Measurements from ENCODE around the gene KIAA0825.

Gene KIAA0825

GRCh38 chr5:94442076-94442475 lies 176.3 kb downstream of the KIAA0825 start:
- ATAC-seq, result no peak
- Mint-ChIP-seq H3K9me3 (no peaks in the 10 kb centered on the region), H3K36me3 (peaks cover 7% of the 10 kb centered on the region), H3K4me1 (no peaks in the 10 kb centered on the region), H3K27ac (no peak overlapping the region), H3K27me3 (no peaks in the 10 kb centered on the region), H3K4me3 (no peak overlapping the region)

- Mint-ChIP-seq H3K4me3 (no peak overlapping the region), H3K27ac (no peak overlapping the region), H3K9me3 (no peaks in the 10 kb centered on the region), H3K36me3 (peaks cover 13% of the 10 kb centered on the region), H3K4me1 (no peaks in the 10 kb centered on the region), H3K27me3 (no peaks in the 10 kb centered on the region)
- no peak for ATAC-seq
Measured at GRCh38 chr5:94440015-94440414, 178.4 kb downstream of the KIAA0825 start.

DNA sequence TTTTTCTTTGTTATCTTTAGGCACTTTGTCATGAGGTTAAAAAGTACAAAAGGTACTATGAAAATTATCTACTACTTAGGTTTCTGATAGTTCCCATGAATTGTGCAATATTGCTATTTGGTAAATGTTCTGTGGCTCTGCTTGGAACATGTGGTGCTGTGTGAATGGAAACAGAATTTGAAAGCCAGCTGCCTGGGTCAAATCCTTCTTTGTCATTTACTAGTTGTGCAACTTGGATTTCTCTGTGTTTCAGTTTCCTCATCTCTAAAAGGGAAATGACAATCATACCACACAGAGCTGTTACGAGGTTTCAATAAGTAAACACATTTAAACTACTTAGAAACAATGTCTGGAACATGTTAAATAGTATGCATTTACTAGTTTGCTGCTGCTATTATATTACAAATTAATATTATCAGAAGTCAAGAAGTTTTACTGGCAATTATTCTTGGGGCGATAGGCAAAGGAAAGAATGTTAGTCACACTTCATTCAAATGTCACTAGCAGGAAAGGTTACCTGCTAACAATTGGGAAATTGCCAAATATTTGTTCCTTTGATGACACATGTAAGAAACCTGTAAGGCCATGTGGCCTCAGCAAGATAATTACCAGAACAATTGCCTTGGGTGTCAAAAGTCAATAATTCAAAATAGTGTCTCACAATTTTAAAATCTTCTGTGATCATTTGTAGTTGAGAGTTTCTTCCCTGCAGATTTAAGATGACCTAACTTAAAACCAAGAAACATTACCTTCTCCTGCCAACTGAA lies 184.8 kb downstream of the KIAA0825 start:
- peaks cover 8% of the 10 kb centered on the region for H3K9me3 Mint-ChIP-seq
- peaks cover 11% of the 10 kb centered on the region for H3K36me3 Mint-ChIP-seq
- no peaks in the 10 kb centered on the region for H3K4me1 Mint-ChIP-seq
- no peaks in the 10 kb centered on the region for H3K27me3 Mint-ChIP-seq
- H3K27ac Mint-ChIP-seq, result no peak overlapping the region
- H3K4me3 Mint-ChIP-seq, result no peak overlapping the region
- no peak for ATAC-seq

DNA sequence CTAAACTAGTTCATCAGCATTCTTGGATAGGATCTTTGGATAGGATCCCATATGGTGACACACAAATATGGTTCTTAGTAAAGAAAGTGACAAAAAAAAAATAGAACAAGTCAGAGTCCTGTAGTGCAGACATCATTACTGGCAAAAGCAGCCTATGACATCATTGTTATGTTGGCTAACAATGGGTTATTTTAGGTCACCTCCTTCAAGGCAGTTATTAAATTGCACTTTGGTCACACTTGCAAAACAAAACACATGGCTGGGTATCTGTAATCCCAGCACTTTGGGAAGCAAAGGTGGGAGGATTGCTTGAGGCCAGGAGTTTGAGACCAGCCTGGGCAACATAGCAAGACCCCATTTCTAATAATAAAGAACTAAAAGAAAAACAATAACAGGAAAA lies 185.9 kb downstream of the KIAA0825 start:
- ATAC-seq, result no peak
- Mint-ChIP-seq H3K4me3 (no peak overlapping the region), H3K27me3 (no peaks in the 10 kb centered on the region)

DNA sequence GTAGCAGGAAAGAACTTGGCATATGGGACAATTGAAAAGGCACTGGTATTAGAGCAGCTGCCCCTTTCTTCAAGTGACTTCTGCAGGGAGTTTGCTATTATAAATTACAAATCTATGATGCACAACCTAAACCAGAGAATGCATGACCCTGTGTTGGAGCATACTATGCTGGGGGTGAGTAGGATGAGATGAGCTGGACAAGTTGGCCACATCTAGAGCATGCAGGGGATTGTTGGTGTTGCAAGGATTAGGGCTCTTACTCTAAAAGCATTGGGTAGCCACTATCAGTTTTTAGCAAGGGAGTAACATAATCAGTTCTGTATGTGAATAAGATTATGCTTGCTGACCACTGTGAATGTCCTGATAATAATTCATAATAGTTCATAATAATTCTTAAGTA lies 186.7 kb downstream of the KIAA0825 start:
- Mint-ChIP-seq H3K4me1 (no peaks in the 10 kb centered on the region), H3K27me3 (no peaks in the 10 kb centered on the region), H3K9me3 (peaks cover 16% of the 10 kb centered on the region), H3K4me3 (no peak overlapping the region), H3K27ac (no peak overlapping the region), H3K36me3 (peaks cover 9% of the 10 kb centered on the region)
- no peak for ATAC-seq

More for the DNA sequence above, 185.9 kb downstream of the KIAA0825 start:
- H3K9me3 Mint-ChIP-seq, result peaks cover 16% of the 10 kb centered on the region
- H3K27ac Mint-ChIP-seq, result no peak overlapping the region
- H3K4me1 Mint-ChIP-seq, result no peaks in the 10 kb centered on the region
- peaks cover 11% of the 10 kb centered on the region for H3K36me3 Mint-ChIP-seq

- no peak for ATAC-seq
- peaks cover 16% of the 10 kb centered on the region for H3K9me3 Mint-ChIP-seq
- no peak overlapping the region for H3K4me3 Mint-ChIP-seq
- no peaks in the 10 kb centered on the region for H3K4me1 Mint-ChIP-seq
- H3K27me3 Mint-ChIP-seq, result no peaks in the 10 kb centered on the region
- H3K27ac Mint-ChIP-seq, result no peak overlapping the region
- H3K36me3 Mint-ChIP-seq, result peaks cover 5% of the 10 kb centered on the region
Measured at GRCh38 chr5:94429566-94429965, 188.8 kb downstream of the KIAA0825 start.

GRCh38 chr5:94425396-94425795 lies 193.0 kb downstream of the KIAA0825 start:
- H3K27me3 Mint-ChIP-seq, result no peaks in the 10 kb centered on the region
- ATAC-seq, result no peak
- no peak overlapping the region for H3K4me3 Mint-ChIP-seq
- H3K27ac Mint-ChIP-seq, result no peak overlapping the region
- H3K9me3 Mint-ChIP-seq, result peaks cover 14% of the 10 kb centered on the region
- H3K4me1 Mint-ChIP-seq, result no peaks in the 10 kb centered on the region
- peaks cover 5% of the 10 kb centered on the region for H3K36me3 Mint-ChIP-seq

- Mint-ChIP-seq H3K36me3 (no peaks in the 10 kb centered on the region), H3K4me1 (no peaks in the 10 kb centered on the region), H3K4me3 (no peak overlapping the region), H3K27me3 (no peaks in the 10 kb centered on the region), H3K9me3 (peaks cover 7% of the 10 kb centered on the region), H3K27ac (no peak overlapping the region)
- ATAC-seq, result no peak
Measured at GRCh38 chr5:94423411-94423810, 195.0 kb downstream of the KIAA0825 start.

DNA sequence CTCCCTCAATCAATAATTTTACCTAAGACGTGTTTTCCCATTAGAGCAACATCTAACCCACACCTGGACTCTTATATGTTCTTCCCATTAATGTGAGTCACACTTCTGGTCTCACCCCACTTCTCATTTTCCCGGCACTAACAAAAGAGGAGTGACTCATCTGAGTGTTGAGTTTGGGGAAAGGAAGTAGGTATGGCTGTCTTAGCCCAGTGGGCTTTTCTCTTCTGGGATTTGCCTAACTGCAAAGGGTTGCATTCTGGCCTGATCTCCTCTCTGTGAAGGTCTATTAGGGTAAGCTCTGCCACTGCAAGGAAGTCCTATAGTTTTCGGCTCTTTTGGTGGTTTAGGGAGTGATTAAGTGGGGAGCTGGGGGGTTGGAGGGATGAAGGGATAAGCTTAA lies 195.6 kb downstream of the KIAA0825 start:
- ATAC-seq, result no peak

DNA sequence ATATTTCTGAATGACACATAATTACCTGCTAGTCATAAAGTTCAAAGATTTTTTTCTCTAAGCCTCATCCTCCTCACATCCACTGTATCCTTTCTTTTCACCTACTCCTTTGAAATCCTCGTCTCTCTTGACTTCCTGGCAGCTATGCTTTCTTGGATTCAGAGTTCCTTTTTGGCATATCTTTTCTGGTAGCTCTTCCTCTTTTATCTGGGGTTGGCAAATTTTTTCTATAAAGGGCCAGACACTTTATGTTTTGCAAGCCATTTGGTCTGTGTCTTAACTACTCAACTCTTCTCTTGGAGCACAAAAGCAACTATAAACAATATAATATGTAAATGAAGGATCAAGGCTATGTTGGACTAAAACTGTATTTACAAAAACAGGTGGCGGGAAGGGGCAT lies 197.5 kb downstream of the KIAA0825 start:
- Mint-ChIP-seq H3K27ac (no peak overlapping the region), H3K27me3 (no peaks in the 10 kb centered on the region), H3K4me3 (no peak overlapping the region), H3K4me1 (no peaks in the 10 kb centered on the region), H3K9me3 (no peaks in the 10 kb centered on the region), H3K36me3 (no peaks in the 10 kb centered on the region)
- ATAC-seq, result no peak

More for the DNA sequence above, 195.6 kb downstream of the KIAA0825 start:
- H3K36me3 Mint-ChIP-seq, result no peaks in the 10 kb centered on the region
- H3K27ac Mint-ChIP-seq, result no peak overlapping the region
- no peak overlapping the region for H3K4me3 Mint-ChIP-seq
- H3K9me3 Mint-ChIP-seq, result peaks cover under 1% of the 10 kb centered on the region
- no peaks in the 10 kb centered on the region for H3K27me3 Mint-ChIP-seq
- H3K4me1 Mint-ChIP-seq, result no peaks in the 10 kb centered on the region

DNA sequence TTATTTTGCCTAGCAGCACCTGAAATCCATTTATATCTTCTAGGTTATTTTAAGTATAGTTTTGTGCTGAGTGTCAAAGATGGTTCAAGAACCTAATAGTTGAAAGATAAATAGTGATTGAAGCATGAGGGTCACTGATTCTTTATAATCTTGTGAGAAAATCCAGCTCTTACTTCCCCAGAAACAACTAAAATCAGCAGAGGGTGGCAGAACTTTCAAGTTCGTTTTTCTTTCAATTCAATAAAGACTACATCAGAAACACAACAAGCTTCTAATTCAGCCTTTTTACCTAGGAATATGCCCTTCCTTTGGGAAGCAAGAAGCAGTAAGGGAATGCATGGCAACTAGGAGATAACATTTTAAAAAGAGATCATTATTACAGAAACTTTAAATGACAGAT lies 202.6 kb downstream of the KIAA0825 start:
- no peak overlapping the region for H3K27ac Mint-ChIP-seq
- ATAC-seq, result no peak
- no peak overlapping the region for H3K4me3 Mint-ChIP-seq
- no peaks in the 10 kb centered on the region for H3K27me3 Mint-ChIP-seq
- H3K4me1 Mint-ChIP-seq, result no peaks in the 10 kb centered on the region
- H3K36me3 Mint-ChIP-seq, result no peaks in the 10 kb centered on the region
- H3K9me3 Mint-ChIP-seq, result no peaks in the 10 kb centered on the region

DNA sequence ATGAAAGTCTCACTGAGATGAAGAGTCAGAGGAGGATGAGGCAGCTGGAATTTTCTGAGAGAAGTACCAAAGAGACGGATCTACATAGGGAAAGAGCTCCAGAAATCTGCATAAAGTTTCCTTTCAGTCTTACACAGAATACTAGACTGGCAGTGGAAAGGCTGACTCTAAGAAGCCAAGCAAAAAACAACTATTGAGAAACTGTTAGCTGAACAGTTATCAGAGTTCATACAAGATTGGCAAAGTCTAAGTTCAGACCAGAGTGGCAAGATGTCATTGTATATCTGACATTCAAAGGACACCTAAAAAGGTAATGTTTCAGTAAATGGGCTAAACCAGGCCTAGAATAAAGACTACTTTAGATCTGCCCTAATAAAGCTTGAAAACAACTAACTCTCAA lies 209.0 kb downstream of the KIAA0825 start:
- H3K4me3 Mint-ChIP-seq, result no peak overlapping the region
- no peaks in the 10 kb centered on the region for H3K27me3 Mint-ChIP-seq

DNA sequence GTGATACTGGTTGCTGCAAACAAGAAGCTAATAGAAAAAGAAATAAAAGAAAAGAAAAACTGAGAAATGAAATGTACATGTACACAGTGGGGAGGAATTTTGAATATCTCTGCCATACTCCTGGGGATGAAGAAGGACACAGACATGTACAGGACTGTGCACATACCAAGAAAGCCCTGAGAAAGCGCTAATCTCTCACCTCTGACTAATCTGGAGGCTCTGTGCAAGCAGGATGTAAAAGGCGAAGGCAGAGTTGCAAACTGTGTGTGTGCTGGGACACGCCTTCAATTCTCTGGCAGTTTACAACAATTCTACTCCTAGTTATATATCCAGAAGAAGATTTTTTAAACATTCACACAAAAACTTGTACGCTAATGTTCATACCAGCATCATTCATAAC lies 211.4 kb downstream of the KIAA0825 start:
- no peak for ATAC-seq
- H3K36me3 Mint-ChIP-seq, result peaks cover 17% of the 10 kb centered on the region
- peaks cover 5% of the 10 kb centered on the region for H3K9me3 Mint-ChIP-seq
- no peak overlapping the region for H3K4me3 Mint-ChIP-seq
- H3K27me3 Mint-ChIP-seq, result no peaks in the 10 kb centered on the region
- H3K27ac Mint-ChIP-seq, result no peak overlapping the region
- H3K4me1 Mint-ChIP-seq, result no peaks in the 10 kb centered on the region

More for the DNA sequence above, 209.0 kb downstream of the KIAA0825 start:
- H3K36me3 Mint-ChIP-seq, result peaks cover 17% of the 10 kb centered on the region
- no peak for ATAC-seq
- no peaks in the 10 kb centered on the region for H3K4me1 Mint-ChIP-seq
- H3K9me3 Mint-ChIP-seq, result peaks cover 5% of the 10 kb centered on the region
- no peak overlapping the region for H3K27ac Mint-ChIP-seq

DNA sequence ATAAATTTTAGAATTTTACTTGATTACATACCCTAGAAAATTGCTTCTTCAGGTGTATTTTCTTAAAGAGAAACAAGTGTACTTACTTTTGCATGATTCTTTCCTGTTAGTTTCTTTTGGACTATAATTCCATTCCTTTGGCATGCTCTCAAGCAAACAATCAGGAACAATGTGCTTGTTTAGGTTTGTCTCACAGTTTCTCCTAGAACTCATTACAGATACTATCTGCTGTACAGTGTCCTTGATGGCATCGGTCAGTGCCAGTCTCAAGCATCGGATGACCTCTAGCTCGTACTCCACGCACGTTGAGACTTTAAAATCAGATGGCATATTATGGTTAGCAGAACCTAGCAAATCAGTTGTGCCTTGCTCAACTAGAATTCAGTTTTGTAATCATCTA lies 214.9 kb downstream of the KIAA0825 start:
- Mint-ChIP-seq H3K27me3 (no peaks in the 10 kb centered on the region), H3K9me3 (no peaks in the 10 kb centered on the region), H3K4me1 (no peaks in the 10 kb centered on the region), H3K4me3 (no peak overlapping the region), H3K36me3 (peaks cover 7% of the 10 kb centered on the region), H3K27ac (no peak overlapping the region)
- ATAC-seq, result no peak

- peaks cover 5% of the 10 kb centered on the region for H3K9me3 Mint-ChIP-seq
- H3K4me3 Mint-ChIP-seq, result no peak overlapping the region
- no peaks in the 10 kb centered on the region for H3K27me3 Mint-ChIP-seq
- H3K36me3 Mint-ChIP-seq, result no peaks in the 10 kb centered on the region
- H3K27ac Mint-ChIP-seq, result no peak overlapping the region
- H3K4me1 Mint-ChIP-seq, result no peaks in the 10 kb centered on the region
- ATAC-seq, result no peak
Measured at GRCh38 chr5:94402096-94402495, 216.3 kb downstream of the KIAA0825 start.

DNA sequence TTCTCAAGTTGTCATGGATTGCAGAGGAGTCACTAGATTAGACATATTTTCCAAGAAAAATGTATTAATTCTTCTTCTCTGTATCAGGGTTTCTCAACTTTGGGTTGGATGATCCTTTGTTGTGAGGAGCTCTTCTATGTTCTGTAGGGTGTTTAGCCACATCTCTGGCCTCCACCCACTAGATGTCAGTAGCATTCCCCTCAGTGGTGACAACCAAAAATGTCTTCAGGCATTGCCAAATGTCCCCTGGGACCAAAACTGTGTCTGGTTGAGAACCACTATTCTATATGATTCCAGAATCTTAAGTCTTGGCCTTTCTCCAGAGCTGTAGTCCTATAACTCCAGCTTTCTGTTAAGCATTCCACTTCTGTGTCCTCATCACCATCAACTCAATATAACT lies 220.9 kb downstream of the KIAA0825 start:
- ATAC-seq, result no peak
- Mint-ChIP-seq H3K36me3 (no peaks in the 10 kb centered on the region), H3K9me3 (peaks cover 5% of the 10 kb centered on the region), H3K27me3 (no peaks in the 10 kb centered on the region), H3K4me1 (no peaks in the 10 kb centered on the region), H3K4me3 (no peak overlapping the region), H3K27ac (no peak overlapping the region)
